ENCODE results near the gene PHF19. TPM values are rescaled to one million over a fixed set of nuclear protein-coding genes. Genes with fewer than 3 reads are reported as not detected.

Gene PHF19
- total RNA-seq, 1 donor from 2014 or later, result 86.2 TPM

GRCh38 chr9:120832807-120833206, 44.2 kb downstream of the PHF19 start:
- no peak overlapping the region for H3K4me3 ChIP-seq (ENCODE audit: low read depth, low read length)
- TF ChIP-seq CTCF (conservative IDR thresholded peaks at IDR 0.05; ENCODE audit: low read depth, low read length), result no peak
- no peak for DNase-seq (ENCODE audit: low read depth)

- no peak overlapping the region for H3K4me3 ChIP-seq (ENCODE audit: low read depth, low read length)
- TF ChIP-seq CTCF (conservative IDR thresholded peaks at IDR 0.05; ENCODE audit: low read depth, low read length), result no peak
- DNase-seq (ENCODE audit: low read depth), result no peak
Measured at GRCh38 chr9:120830865-120831264, 46.1 kb downstream of the PHF19 start.

- DNase-seq (ENCODE audit: low read depth), result no peak
- no peak for TF ChIP-seq CTCF (conservative IDR thresholded peaks at IDR 0.05; ENCODE audit: low read depth, low read length)
- H3K4me3 ChIP-seq (ENCODE audit: low read depth, low read length), result no peak overlapping the region
Measured at GRCh38 chr9:120830151-120830550, 46.8 kb downstream of the PHF19 start.

- H3K4me3 ChIP-seq (ENCODE audit: low read depth, low read length), result no peak overlapping the region
- TF ChIP-seq CTCF (conservative IDR thresholded peaks at IDR 0.05; ENCODE audit: low read depth, low read length), result no peak
- DNase-seq (ENCODE audit: low read depth), result no peak
Measured at GRCh38 chr9:120829650-120830049, 47.3 kb downstream of the PHF19 start.

- no peak overlapping the region for H3K4me3 ChIP-seq (ENCODE audit: low read depth, low read length)
- no peak for TF ChIP-seq CTCF (conservative IDR thresholded peaks at IDR 0.05; ENCODE audit: low read depth, low read length)
- DNase-seq (ENCODE audit: low read depth), result no peak
Measured at GRCh38 chr9:120820095-120820494, 56.9 kb downstream of the PHF19 start.

GRCh38 chr9:120818595-120818994, 58.4 kb downstream of the PHF19 start:
- no peak for TF ChIP-seq CTCF (conservative IDR thresholded peaks at IDR 0.05; ENCODE audit: low read depth, low read length)
- no peak overlapping the region for H3K4me3 ChIP-seq (ENCODE audit: low read depth, low read length)
- no peak for DNase-seq (ENCODE audit: low read depth)

GRCh38 chr9:120815075-120815474, 61.9 kb downstream of the PHF19 start:
- DNase-seq (ENCODE audit: low read depth), result no peak
- H3K4me3 ChIP-seq (ENCODE audit: low read depth, low read length), result no peak overlapping the region
- TF ChIP-seq CTCF (conservative IDR thresholded peaks at IDR 0.05; ENCODE audit: low read depth, low read length), result no peak

Data from epithelial cell of proximal tubule (primary cell).